Measurements from ENCODE around the gene CSGALNACT2.

DNA sequence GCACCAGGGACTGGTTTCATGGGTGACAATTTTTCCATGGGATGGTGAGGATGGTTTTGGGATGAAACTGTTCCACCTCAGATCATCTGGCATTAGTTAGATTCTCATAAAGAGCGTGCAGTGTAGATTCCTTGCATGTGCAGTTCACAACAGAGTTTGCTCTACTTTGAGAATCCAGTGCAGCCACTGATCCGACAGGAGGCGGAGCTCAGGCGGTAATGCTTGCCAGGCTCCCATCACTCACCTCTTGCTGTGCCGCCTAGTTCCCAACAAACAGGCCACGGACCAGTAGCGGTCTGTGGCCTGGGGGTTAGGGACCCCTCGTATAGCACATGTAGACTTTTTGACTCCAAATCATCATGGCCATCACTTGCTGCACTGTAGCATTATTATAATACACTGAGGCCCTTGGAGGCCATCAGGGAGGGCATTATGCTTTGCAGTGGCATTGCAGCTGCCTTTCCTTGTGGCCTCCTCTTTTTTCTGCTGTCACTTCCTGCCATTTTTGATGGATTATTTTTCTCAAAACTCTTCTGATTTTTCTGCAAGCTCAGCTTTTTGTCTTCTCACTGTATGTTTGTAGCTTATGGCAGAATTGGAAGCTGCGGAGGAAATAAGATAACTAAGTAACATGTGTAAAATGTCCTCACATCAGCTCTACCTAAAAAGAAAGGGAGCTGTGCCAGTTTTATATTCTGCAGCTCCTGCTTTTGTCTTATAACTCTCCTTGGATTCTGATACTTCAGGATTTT, 18.5 kb downstream of the CSGALNACT2 start:
- no peak for TF ChIP-seq CTCF (conservative IDR thresholded peaks at IDR 0.05; ENCODE audit: low read depth, low read length)
- TF ChIP-seq EZH2 (IDR thresholded peaks at IDR 0.05; ENCODE audit: low read length, unreplicated experiment) = no peak
